HG02885 (cell line): ENCODE measurements around the gene RILP.

Experiments used
- ATAC-seq: cut with Tn5 transposase; IDR thresholded peaks from one replicate; pipeline ENCODE4 v1.9.1; 2021; ENCODE audit warnings: mild to moderate bottlenecking; ENCODE audit not compliant: unreplicated experiment, poor library complexity

The RILP gene

GRCh38 chr17:1648963-1649843 is 463 bp downstream of the RILP start:
- peak; percentile 76 for ATAC-seq

GRCh38 chr17:1648173-1648962 is 1.3 kb downstream of the RILP start:
- no peak for ATAC-seq

- ATAC-seq: no peak
Observed at GRCh38 chr17:1647802-1648171, 1.9 kb downstream of the RILP start.

GRCh38 chr17:1646199-1646875 is 3.3 kb downstream of the RILP start:
- no peak for ATAC-seq

- no peak for ATAC-seq
Observed at GRCh38 chr17:1645207-1646171, 4.2 kb downstream of the RILP start, which contains the start of gene SCARF1. TSS of gene SCARF1 (minus strand) at chr17:1645732. CDS start at chr17:1645697, 35 bp downstream.

GRCh38 chr17:1644493-1645206 is 5.0 kb downstream of the RILP start:
- no peak for ATAC-seq

GRCh38 chr17:1643999-1644492 is 5.6 kb downstream of the RILP start:
- ATAC-seq: no peak

- peak; percentile 39 for ATAC-seq
Observed at GRCh38 chr17:1643293-1643998, 6.2 kb downstream of the RILP start.

- no peak for ATAC-seq
Observed at GRCh38 chr17:1641065-1641403, 8.6 kb downstream of the RILP start.

GRCh38 chr17:1640329-1641064 is 9.2 kb downstream of the RILP start:
- ATAC-seq: no peak

- no peak for ATAC-seq
Observed at GRCh38 chr17:1639549-1640180, 10.0 kb downstream of the RILP start.

GRCh38 chr17:1638624-1639300 is 10.9 kb downstream of the RILP start:
- no peak for ATAC-seq

GRCh38 chr17:1638171-1638590 is 11.5 kb downstream of the RILP start:
- ATAC-seq: no peak

GRCh38 chr17:1636732-1637285 is 12.9 kb downstream of the RILP start:
- no peak for ATAC-seq

GRCh38 chr17:1635675-1636465 is 13.8 kb downstream of the RILP start:
- ATAC-seq: no peak
